Effector CD8-positive, alpha-beta T cell (primary cell): ENCODE data around the gene PLCD1.
"Not testable (repeated sequence)": the region's sequence is repeated elsewhere in the genome, so short reads cannot be mapped to it uniquely, and the experiment has no call there.

Experiments
- DNase-seq: peaks from one replicate; lab custom pipeline; 2025; lab: John Stamatoyannopoulos, UW

PLCD1 gene

GRCh38 chr3:37986479-37987314, 42.7 kb downstream of the PLCD1 start:
- no peak for DNase-seq

GRCh38 chr3:37985637-37986320, 43.7 kb downstream of the PLCD1 start:
- no peak for DNase-seq

- DNase-seq: no peak
Observed at GRCh38 chr3:37984596-37984995, 44.8 kb downstream of the PLCD1 start.

- DNase-seq: no peak
Observed at GRCh38 chr3:37984051-37984450, 45.4 kb downstream of the PLCD1 start.

GRCh38 chr3:37982331-37982730, 47.1 kb downstream of the PLCD1 start:
- no peak for DNase-seq

- DNase-seq: no peak
Observed at GRCh38 chr3:37981348-37981664, 48.1 kb downstream of the PLCD1 start.

GRCh38 chr3:37980462-37981347, 48.7 kb downstream of the PLCD1 start:
- no peak for DNase-seq

GRCh38 chr3:37979541-37980461, 49.6 kb downstream of the PLCD1 start:
- DNase-seq: no peak

GRCh38 chr3:37974121-37975083, 55.0 kb downstream of the PLCD1 start:
- DNase-seq: peak; percentile 57

- DNase-seq: no peak
Observed at GRCh38 chr3:37973246-37974054, 56.0 kb downstream of the PLCD1 start.

GRCh38 chr3:37972056-37972455, 57.4 kb downstream of the PLCD1 start:
- DNase-seq: not testable (repeated sequence)

GRCh38 chr3:37971467-37971866, 58.0 kb downstream of the PLCD1 start:
- no peak for DNase-seq

- DNase-seq: no peak
Observed at GRCh38 chr3:37970802-37971201, 58.6 kb downstream of the PLCD1 start.

- no peak for DNase-seq
Observed at GRCh38 chr3:37969596-37970100, 59.8 kb downstream of the PLCD1 start.

- DNase-seq: no peak
Observed at GRCh38 chr3:37968813-37969595, 60.4 kb downstream of the PLCD1 start.

GRCh38 chr3:37968199-37968598, 61.2 kb downstream of the PLCD1 start:
- DNase-seq: no peak

GRCh38 chr3:37967260-37967881, 62.1 kb downstream of the PLCD1 start:
- DNase-seq: peak; percentile 39

- no peak for DNase-seq
Observed at GRCh38 chr3:37964716-37965115, 64.7 kb downstream of the PLCD1 start.
